Endothelial cell of hepatic sinusoid (primary cell): ENCODE measurements around the gene FRZB.
"Not testable (repeated sequence)": the region's sequence is repeated elsewhere in the genome, so short reads cannot be mapped to it uniquely, and the experiment has no call there.

ENCODE experiments used
- in situ Hi-C: cut with HindIII; loops from 2 replicates; pipeline ENCODE4 v1.10.0; 2017; ENCODE audit warnings: low sequenced_read_pairs

The FRZB gene, protein sequence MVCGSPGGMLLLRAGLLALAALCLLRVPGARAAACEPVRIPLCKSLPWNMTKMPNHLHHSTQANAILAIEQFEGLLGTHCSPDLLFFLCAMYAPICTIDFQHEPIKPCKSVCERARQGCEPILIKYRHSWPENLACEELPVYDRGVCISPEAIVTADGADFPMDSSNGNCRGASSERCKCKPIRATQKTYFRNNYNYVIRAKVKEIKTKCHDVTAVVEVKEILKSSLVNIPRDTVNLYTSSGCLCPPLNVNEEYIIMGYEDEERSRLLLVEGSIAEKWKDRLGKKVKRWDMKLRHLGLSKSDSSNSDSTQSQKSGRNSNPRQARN

DNA sequence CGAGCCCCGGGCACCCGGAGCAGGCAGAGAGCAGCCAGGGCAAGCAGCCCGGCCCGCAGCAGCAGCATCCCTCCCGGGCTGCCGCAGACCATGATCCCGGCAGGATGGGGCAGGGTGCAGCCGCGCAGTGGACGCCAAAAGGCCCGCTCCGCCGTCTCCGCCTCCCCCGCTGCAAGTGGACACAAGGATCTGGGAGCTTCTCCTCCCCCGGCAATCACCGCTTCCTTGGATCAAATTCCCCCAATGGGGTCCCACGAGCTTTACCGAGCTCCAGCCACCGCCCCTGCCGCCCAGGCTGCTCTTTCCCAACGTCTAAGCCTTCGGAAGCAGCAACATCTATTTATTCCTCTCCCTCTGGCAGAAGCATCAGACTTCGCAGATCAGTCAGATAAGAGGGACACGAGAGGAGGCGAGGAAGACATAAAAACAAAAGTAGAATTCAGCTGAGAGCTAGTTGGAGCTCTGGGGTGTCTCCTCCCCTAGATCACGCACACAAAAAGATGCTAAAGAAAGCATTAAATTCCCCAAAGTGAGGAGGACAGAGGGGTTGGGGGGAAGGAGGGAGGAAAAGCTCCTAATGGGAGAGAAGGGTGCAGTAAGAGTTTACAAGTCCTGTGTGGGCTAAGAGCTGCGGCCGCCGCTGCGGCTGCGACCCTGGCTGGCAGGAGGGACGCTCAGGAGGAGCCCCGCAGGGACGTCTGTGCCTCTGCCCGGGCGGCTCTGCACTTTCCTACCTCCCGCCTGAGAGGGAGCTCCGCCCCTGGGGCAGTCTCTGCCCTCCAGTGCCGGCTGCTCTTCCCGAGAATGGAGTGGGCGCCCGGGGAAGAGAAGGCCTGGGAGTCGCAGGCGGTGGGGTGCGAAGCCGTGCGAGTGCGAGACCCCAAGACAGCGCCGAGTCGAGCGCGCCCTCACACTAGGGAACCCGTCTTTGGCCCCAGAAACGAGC, at the start of gene FRZB:
FRZB (minus strand) TSS at position 177 of the 946 bp plus-strand sequence; CDS start at position 92, 85 bp downstream.
- in situ Hi-C loops: no loop called here

GRCh38 chr2:182915369-182916326, 49.2 kb upstream of the FRZB start:
- in situ Hi-C loops: no loop called here

- in situ Hi-C loops: no loop called here
Measured at GRCh38 chr2:182914852-182915251, 48.4 kb upstream of the FRZB start.

GRCh38 chr2:182913064-182913463, 46.6 kb upstream of the FRZB start:
- in situ Hi-C loops: no loop called here

DNA sequence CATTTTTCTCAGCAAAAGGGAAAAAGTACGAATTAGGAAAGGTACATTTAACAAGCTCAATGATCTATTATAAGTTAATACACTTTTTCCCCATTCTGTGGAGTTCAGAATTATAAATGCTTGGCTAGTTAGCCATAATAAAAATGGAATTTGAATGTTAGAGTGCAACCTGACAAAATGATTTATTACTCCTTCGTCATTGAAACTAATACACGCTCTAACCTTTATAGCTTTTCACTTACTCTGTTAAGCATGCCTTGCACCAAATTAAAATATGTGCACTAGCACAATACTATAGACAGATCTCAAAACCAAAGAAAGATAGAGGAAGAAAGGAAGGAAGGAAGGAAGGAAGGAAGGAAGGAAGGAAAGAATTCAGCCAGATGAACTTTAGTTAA, 46.1 kb upstream of the FRZB start:
- in situ Hi-C loops: no loop called here

- in situ Hi-C loops: no loop called here
Measured at GRCh38 chr2:182911813-182912517, 45.5 kb upstream of the FRZB start.

GRCh38 chr2:182910965-182911364, 44.5 kb upstream of the FRZB start:
- in situ Hi-C loops: no loop called here

DNA sequence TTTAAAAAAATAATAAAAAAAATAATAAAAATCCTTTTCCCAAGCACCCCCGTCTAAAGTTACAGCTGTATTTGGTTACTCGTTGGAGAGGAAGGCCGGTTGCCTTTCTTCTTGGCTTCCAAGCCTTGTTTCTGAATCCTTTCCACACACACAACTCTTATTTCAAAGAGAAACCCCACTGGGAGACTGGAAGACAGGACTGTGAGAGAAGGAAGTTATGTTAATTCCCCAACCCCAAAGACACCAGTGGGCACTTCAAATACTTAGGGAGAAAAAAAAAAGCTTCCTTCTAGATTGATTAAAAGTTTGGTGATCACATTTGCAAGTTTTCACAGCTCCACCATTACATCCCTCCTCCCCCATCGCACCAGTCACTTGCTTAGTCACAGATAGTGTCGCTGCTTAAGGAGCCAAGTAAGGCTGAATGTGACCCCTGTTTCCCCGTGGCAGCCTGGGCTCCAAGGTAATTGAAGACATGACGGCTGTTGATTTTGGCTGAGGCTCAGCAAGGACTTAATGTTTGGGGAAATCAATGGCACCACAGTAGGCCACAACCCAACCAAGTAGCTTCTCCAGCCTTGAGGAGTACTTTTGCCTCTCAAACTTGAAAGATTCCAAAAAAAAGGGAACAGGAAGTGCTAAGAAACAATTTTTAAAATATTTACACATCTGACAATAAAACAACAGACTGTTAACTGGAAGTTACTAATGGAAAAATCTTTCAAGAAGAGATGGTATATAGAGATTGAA, 40.8 kb upstream of the FRZB start:
- in situ Hi-C loops: no loop called here

DNA sequence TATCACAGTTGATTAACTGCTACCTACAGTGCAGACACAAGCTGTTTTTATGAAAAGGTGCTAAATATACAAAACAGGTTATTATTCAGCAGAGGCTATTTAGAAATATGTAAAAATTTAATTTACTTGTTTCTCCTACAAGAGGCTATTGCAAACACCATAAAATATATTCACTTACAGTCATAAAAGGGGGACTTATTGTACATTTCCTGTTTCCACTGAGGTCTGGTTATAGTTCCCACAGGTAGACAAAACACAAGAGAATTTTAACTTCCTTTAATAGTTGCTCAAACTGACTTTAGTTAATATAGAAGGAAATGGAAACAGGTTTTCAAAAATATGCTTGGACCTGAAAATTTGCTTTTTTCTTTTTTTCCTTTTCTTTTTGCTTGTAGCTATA, 40.0 kb upstream of the FRZB start:
- in situ Hi-C loops: no loop called here

- in situ Hi-C loops: no loop called here
Measured at GRCh38 chr2:182904844-182905243, 38.4 kb upstream of the FRZB start.

GRCh38 chr2:182903566-182903965, 37.1 kb upstream of the FRZB start:
- in situ Hi-C loops: no loop called here

DNA sequence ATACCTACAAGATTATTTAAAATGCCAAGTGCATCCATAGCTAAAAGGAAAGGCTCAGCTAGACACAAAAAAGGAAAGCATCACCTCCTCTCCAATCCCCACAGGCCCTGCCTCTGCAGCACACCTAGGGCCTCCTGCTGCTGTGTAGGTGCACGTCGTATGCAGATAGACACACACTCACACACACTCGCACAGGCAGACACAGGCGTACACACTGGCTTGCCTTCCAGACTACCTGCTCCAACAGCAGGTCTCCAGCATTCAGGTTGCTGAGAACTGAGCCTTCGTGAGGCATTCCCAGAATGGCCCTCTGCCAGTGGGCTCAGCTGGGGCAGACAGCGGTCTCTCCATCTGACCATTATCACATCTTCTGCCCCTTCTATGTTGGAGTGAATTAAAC, 35.3 kb upstream of the FRZB start:
- in situ Hi-C loops: no loop called here

DNA sequence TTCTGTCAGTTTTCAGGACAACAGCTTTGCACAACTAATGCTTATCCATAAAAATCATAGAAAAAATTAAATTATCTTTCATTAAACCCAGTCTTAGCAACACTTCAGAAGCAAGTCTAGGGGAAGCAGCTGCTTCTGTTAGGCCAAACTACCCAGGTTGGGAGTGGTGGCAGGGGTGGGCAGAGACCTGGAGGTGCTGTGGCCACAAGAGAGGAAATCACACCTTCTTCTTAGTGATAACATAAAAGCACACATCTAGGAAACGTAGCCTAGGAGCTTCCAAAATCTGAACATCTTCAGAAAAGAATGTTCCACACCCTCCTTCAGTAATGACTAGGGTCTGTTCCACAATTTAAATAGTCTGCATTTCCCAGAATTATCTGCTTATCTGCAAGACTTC, 32.3 kb upstream of the FRZB start:
- in situ Hi-C loops: no loop called here

DNA sequence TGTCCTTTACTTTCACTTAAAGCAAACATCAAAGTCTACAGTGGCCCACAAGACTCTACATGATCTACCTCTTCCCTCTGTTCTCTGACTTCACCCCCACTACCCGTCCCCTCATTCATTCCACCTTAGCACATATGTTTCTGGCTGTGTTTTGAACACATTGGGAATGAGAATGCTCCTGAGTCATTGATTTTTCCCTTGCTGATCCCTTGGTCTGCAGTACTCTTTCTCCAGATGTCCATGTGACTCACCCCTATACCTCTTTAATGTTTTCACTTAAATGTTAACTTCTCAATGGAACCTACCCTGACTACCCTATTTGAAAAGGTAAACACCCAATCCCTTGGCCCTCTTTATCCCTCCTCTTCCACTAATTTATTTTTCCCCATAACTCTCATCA, 30.7 kb upstream of the FRZB start:
- in situ Hi-C loops: no loop called here

GRCh38 chr2:182895798-182896197, 29.4 kb upstream of the FRZB start:
- in situ Hi-C loops: no loop called here

GRCh38 chr2:182895169-182895568, 28.7 kb upstream of the FRZB start:
- in situ Hi-C loops: no loop called here

- in situ Hi-C loops: no loop called here
Measured at GRCh38 chr2:182894174-182894573, 27.7 kb upstream of the FRZB start.

GRCh38 chr2:182893666-182894065, 27.2 kb upstream of the FRZB start:
- in situ Hi-C loops: no loop called here

GRCh38 chr2:182893035-182893434, 26.6 kb upstream of the FRZB start:
- in situ Hi-C loops: not testable (repeated sequence)

DNA sequence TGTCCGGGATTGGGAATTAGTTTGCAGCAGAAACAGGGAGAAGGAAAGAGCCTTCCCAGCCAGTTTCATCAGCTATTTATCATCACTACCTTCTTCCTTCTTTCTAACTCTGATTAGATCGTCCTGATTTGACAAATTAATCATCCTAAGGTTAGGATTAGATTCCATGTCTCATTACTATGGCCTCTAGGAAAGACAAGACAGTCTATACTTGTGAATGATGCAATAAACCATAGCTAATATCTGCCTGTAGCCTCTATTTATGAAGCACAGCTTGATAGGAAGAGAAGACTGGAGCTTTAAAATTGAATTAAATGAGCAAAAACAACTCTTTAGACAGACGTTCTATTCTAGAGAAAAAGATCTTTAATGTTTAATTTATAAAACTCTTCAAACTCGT, 25.2 kb upstream of the FRZB start:
- in situ Hi-C loops: no loop called here
